ENCODE data around the gene HES7. TPM values are rescaled to one million over a fixed set of nuclear protein-coding genes. Genes with fewer than 3 reads are reported as not detected.

The HES7 gene
- polyA plus RNA-seq, 1 donor from 2014 or later = 15.3 TPM

- Histone ChIP-seq H3K27me3 (ENCODE audit: insufficient read depth, low read depth, low read length) (peaks cover 64% of the 10 kb centered on the region), H3K9me2 (ENCODE audit: insufficient read depth, low read length) (no peaks in the 10 kb centered on the region), H3K9me3 (ENCODE audit: low read length) (no peaks in the 10 kb centered on the region), H3K27ac (ENCODE audit: low read length) (peak overlapping the region; percentile 79), H2AFZ (ENCODE audit: low read depth, low read length) (peak overlapping the region; percentile 90), H3K9ac (ENCODE audit: low read length) (peak overlapping the region; percentile 80), H3K4me3 (ENCODE audit: low read length) (peak overlapping the region; percentile 88), H4K20me1 (ENCODE audit: insufficient read depth) (peaks cover 6% of the 10 kb centered on the region), H3K36me3 (ENCODE audit: insufficient read depth, low read length) (no peaks in the 10 kb centered on the region), H3K79me2 (replicated peaks; ENCODE audit: insufficient read depth, low read length) (no peaks in the 10 kb centered on the region), H3F3A (ENCODE audit: insufficient read depth, low read length, poor library complexity, severe bottlenecking) (peaks cover 12% of the 10 kb centered on the region), H3K4me2 (ENCODE audit: low read length) (peak overlapping the region; percentile 91)
- TF ChIP-seq SMC3 (conservative IDR thresholded peaks at IDR 0.05; ENCODE audit: poor library complexity) = peak; percentile 76
- TF ChIP-seq EZH2 (IDR thresholded peaks at IDR 0.05; ENCODE audit: borderline replicate concordance, insufficient read depth, low read length, poor library complexity, severe bottlenecking) = no peak
- no peak for TF ChIP-seq POLR2AphosphoS5 (IDR thresholded peaks at IDR 0.05)
- peak; percentile 73 for TF ChIP-seq RAD21 (conservative IDR thresholded peaks at IDR 0.05)
- TF ChIP-seq MXI1 (conservative IDR thresholded peaks at IDR 0.05; ENCODE audit: poor library complexity, severe bottlenecking) = peak; percentile 51
- TF ChIP-seq CTCF (IDR thresholded peaks at IDR 0.05; ENCODE audit: poor library complexity, severe bottlenecking) = peak; percentile 99
- peak; percentile 42 for TF ChIP-seq EP300 (conservative IDR thresholded peaks at IDR 0.05; ENCODE audit: poor library complexity, severe bottlenecking)
- TF ChIP-seq REST (IDR thresholded peaks at IDR 0.05; ENCODE audit: borderline replicate concordance) = no peak
- no peak for TF ChIP-seq TAF1 (IDR thresholded peaks at IDR 0.05; ENCODE audit: low read depth)
These were observed 4.9 kb downstream of the HES7 start for GRCh38 chr17:8118769-8119580.

- Histone ChIP-seq H4K20me1 (ENCODE audit: insufficient read depth) (peaks cover 6% of the 10 kb centered on the region), H3F3A (ENCODE audit: insufficient read depth, low read length, poor library complexity, severe bottlenecking) (peaks cover 12% of the 10 kb centered on the region), H3K27ac (ENCODE audit: low read length) (peak within 1 kb of the TSS; percentile 79), H3K9me3 (ENCODE audit: low read length) (no peaks in the 10 kb centered on the region), H3K79me2 (replicated peaks; ENCODE audit: insufficient read depth, low read length) (no peaks in the 10 kb centered on the region), H3K27me3 (ENCODE audit: insufficient read depth, low read depth, low read length) (peaks cover 58% of the 10 kb centered on the region), H3K9ac (ENCODE audit: low read length) (peak within 1 kb of the TSS; percentile 80), H3K9me2 (ENCODE audit: insufficient read depth, low read length) (no peaks in the 10 kb centered on the region), H3K36me3 (ENCODE audit: insufficient read depth, low read length) (no peaks in the 10 kb centered on the region), H3K4me2 (ENCODE audit: low read length) (peak within 1 kb of the TSS; percentile 91), H2AFZ (ENCODE audit: low read depth, low read length) (peak within 1 kb of the TSS; percentile 90), H3K4me3 (ENCODE audit: low read length) (peak within 1 kb of the TSS; percentile 88)
- no peak for TF ChIP-seq RAD21 (conservative IDR thresholded peaks at IDR 0.05)
- peak; percentile 75 for TF ChIP-seq MXI1 (conservative IDR thresholded peaks at IDR 0.05; ENCODE audit: poor library complexity, severe bottlenecking)
These were observed 5.7 kb downstream of the HES7 start, which contains the start of gene ALOXE3 for GRCh38 chr17:8117980-8118768. Gene ALOXE3, minus strand, starts transcription at chr17:8118514. Its CDS starts 524 bp downstream, at chr17:8117990.

Data from neural cell (in vitro differentiated cells).